Peyer's patch (tissue), 4 donors: ENCODE results near the gene MUC20.

ENCODE experiments used
- CTCF ChIP-seq, 6 experiments: fragments of 450-650 bp in 4 of 6; fragments of 200-600 bp in 2 of 6; sonication (generic) in 1 of 6; IDR thresholded peaks; one replicate each; pipeline ENCODE4 v1.5.1; 2017 to 2019; ENCODE audit warnings: antibody characterized with exemption in 6 of 6, mild to moderate bottlenecking in 3 of 6, moderate library complexity in 1 of 6
- POLR2A ChIP-seq, 2 donors: fragments of 450-650 bp; IDR thresholded peaks; one replicate each; pipeline ENCODE4 v1.5.1; 2017; ENCODE audit warnings: antibody characterized with exemption in 2 of 2, mild to moderate bottlenecking in 2 of 2, moderate library complexity in 2 of 2

- TF ChIP-seq CTCF (IDR thresholded peaks at IDR 0.05) (no peak), POLR2A (IDR thresholded peaks at IDR 0.05) (no peak)
These were observed 31.3 kb downstream of the MUC20 start for GRCh38 chr3:195752066-195752465.
